PC-9 (cell line): ENCODE results near the gene FERD3L. TPM values are rescaled to one million over a fixed set of nuclear protein-coding genes. Genes with fewer than 3 reads are reported as not detected.

Source experiments
- BruUV-seq: library from RNA; stranded (reverse); fragments of 400-500 nt; replicated peaks from 2 replicates; lab custom pipeline; 2021; lab: Mats Ljungman, UMichigan
- CTCF ChIA-PET: fragments of 300-600 bp; sonication (Branson Sonifier 250); formaldehyde crosslinking; loops from one replicate; lab custom pipeline; 2022; ENCODE audit warnings: antibody characterized with exemption; lab: Charles Lee
- POLR2A ChIA-PET: fragments of 300-600 bp; sonication (Branson Sonifier 250); formaldehyde crosslinking; loops from one replicate; lab custom pipeline; 2022; ENCODE audit warnings: antibody characterized with exemption; ENCODE audit not compliant: unreplicated experiment; lab: Charles Lee
- DNase-seq, 2 experiments: peaks; one replicate each; pipeline versions ENCODE4 v3.0.0 to v3.0.0-alpha.2; 2015 to 2022; ENCODE audit warnings: mixed read lengths in 1 of 2
- H2AFZ ChIP-seq: fragments of 200-600 bp; sonication (generic); 2 replicates; pipeline ENCODE4 v1.8.1; 2017; ENCODE audit warnings: antibody characterized with exemption
- H3F3A ChIP-seq: fragments of 200-600 bp; sonication (generic); 2 replicates; pipeline ENCODE4 v1.8.1; 2017; ENCODE audit warnings: antibody characterized with exemption, mild to moderate bottlenecking, low read depth; ENCODE audit not compliant: insufficient read depth
- H3K27ac ChIP-seq: fragments of 200-600 bp; sonication (generic); 2 replicates; pipeline ENCODE4 v1.6.1; 2016; ENCODE audit warnings: mixed run types
- H3K27me3 ChIP-seq: fragments of 200-600 bp; sonication (generic); 2 replicates; pipeline ENCODE4 v1.6.1; 2016; ENCODE audit warnings: low read depth, mixed run types; ENCODE audit not compliant: insufficient read depth
- H3K36me3 ChIP-seq: fragments of 200-600 bp; sonication (generic); 2 replicates; pipeline ENCODE4 v1.6.1; 2016; ENCODE audit warnings: low read depth, mixed run types
- H3K4me1 ChIP-seq: fragments of 200-600 bp; sonication (generic); replicated peaks from 2 replicates; pipeline ENCODE4 v1.6.1; 2016; ENCODE audit warnings: mixed run types; ENCODE audit not compliant: insufficient read depth
- H3K4me2 ChIP-seq: fragments of 200-600 bp; sonication (generic); 2 replicates; pipeline ENCODE4 v1.6.1; 2017; ENCODE audit warnings: mixed run types
- H3K4me3 ChIP-seq: fragments of 200-600 bp; sonication (generic); 2 replicates; pipeline ENCODE4 v1.6.1; 2016; ENCODE audit warnings: mixed run types
- H3K79me2 ChIP-seq: fragments of 200-600 bp; sonication (generic); 2 replicates; pipeline ENCODE4 v1.6.1; 2017; ENCODE audit warnings: low read depth, mixed run types
- H3K9me2 ChIP-seq: fragments of 200-600 bp; sonication (generic); 2 replicates; pipeline ENCODE4 v1.8.1; 2017; ENCODE audit warnings: mild to moderate bottlenecking; ENCODE audit not compliant: insufficient read depth
- H3K9me3 ChIP-seq: fragments of 200-600 bp; sonication (generic); 2 replicates; pipeline ENCODE4 v1.8.1; 2016; ENCODE audit warnings: low read depth; ENCODE audit not compliant: insufficient read depth
- H4K20me1 ChIP-seq: fragments of 200-600 bp; sonication (generic); 2 replicates; pipeline ENCODE4 v1.8.1; 2017; ENCODE audit not compliant: insufficient read depth
- CTCF ChIP-seq: fragments of 200-600 bp; sonication (generic); conservative IDR thresholded peaks from 2 replicates; pipeline ENCODE4 v1.6.1; 2017; ENCODE audit warnings: mixed run types, antibody characterized with exemption, mild to moderate bottlenecking, moderate library complexity
- EZH2 ChIP-seq: fragments of 200-600 bp; sonication (generic); IDR thresholded peaks from 2 replicates; pipeline ENCODE4 v1.8.0; 2017; ENCODE audit warnings: antibody characterized with exemption, low read depth
- intact Hi-C: fragments of 100-400 bp; cut with micrococcal nuclease; formaldehyde crosslinking; loops from one replicate; pipeline ENCODE4 v1.10.0; 2022; ENCODE audit not compliant: unreplicated experiment
- total RNA-seq: library from RNA; stranded (reverse); gene quantifications from 2 replicates; pipeline ENCODE4 v1.2.3, GENCODE V29; 2021

FERD3L gene
- total RNA-seq, 1 experiment from 2014 or later: not detected

- POLR2A ChIA-PET: no interaction called here
- no peaks in the 10 kb centered on the region; the same call in 1 of the 2 replicates for H3K9me3 ChIP-seq
- H3K27me3 ChIP-seq: no peaks in the 10 kb centered on the region
- no peak for DNase-seq
- intact Hi-C loops: no loop called here
- no peak overlapping the region for H2AFZ ChIP-seq
- CTCF ChIA-PET: no interaction called here
- no peaks in the 10 kb centered on the region for H3K4me1 ChIP-seq
- H3F3A ChIP-seq: no peaks in the 10 kb centered on the region
- H3K36me3 ChIP-seq: no peaks in the 10 kb centered on the region
- no peak overlapping the region for H3K4me2 ChIP-seq
- H4K20me1 ChIP-seq: no peaks in the 10 kb centered on the region
- no peak overlapping the region for H3K4me3 ChIP-seq
- H3K9me2 ChIP-seq: no peaks in the 10 kb centered on the region; the same call in 1 of the 2 replicates
- BruUV-seq: no TSS peak
- TF ChIP-seq EZH2 (no peak), CTCF (no peak)
- H3K79me2 ChIP-seq: no peaks in the 10 kb centered on the region
- no peak overlapping the region for H3K27ac ChIP-seq
Observed at GRCh38 chr7:19178595-19178994, 33.4 kb upstream of the FERD3L start.

- no peaks in the 10 kb centered on the region for H3K4me1 ChIP-seq
- H4K20me1 ChIP-seq: no peaks in the 10 kb centered on the region
- no peak overlapping the region for H3K4me2 ChIP-seq
- H3F3A ChIP-seq: no peaks in the 10 kb centered on the region
- intact Hi-C loops: no loop called here
- H3K36me3 ChIP-seq: no peaks in the 10 kb centered on the region
- TF ChIP-seq CTCF (no peak), EZH2 (no peak)
- no TSS peak for BruUV-seq
- H3K4me3 ChIP-seq: no peak overlapping the region
- no peak for DNase-seq
- no peaks in the 10 kb centered on the region for H3K9me3 ChIP-seq
- H3K79me2 ChIP-seq: no peaks in the 10 kb centered on the region
- H3K27me3 ChIP-seq: no peaks in the 10 kb centered on the region
- H3K27ac ChIP-seq: no peak overlapping the region
- H3K9me2 ChIP-seq: no peaks in the 10 kb centered on the region; the same call in 1 of the 2 replicates
- no peak overlapping the region for H2AFZ ChIP-seq
- POLR2A ChIA-PET: no interaction called here
- CTCF ChIA-PET: no interaction called here
Observed at GRCh38 chr7:19177269-19177668, 32.0 kb upstream of the FERD3L start.

GRCh38 chr7:19175241-19175640 lies 30.0 kb upstream of the FERD3L start:
- Histone ChIP-seq H3K9me2 (no peaks in the 10 kb centered on the region; the same call in 1 of the 2 replicates), H2AFZ (no peak overlapping the region), H3K79me2 (no peaks in the 10 kb centered on the region), H3K4me3 (no peak overlapping the region), H3K4me2 (no peak overlapping the region), H3K27ac (no peak overlapping the region), H3K4me1 (no peaks in the 10 kb centered on the region), H3K27me3 (no peaks in the 10 kb centered on the region), H3K36me3 (no peaks in the 10 kb centered on the region), H3K9me3 (no peaks in the 10 kb centered on the region), H4K20me1 (no peaks in the 10 kb centered on the region), H3F3A (no peaks in the 10 kb centered on the region)
- ChIA-PET POLR2A (no interaction called here), CTCF (no interaction called here)
- DNase-seq: no peak
- BruUV-seq: no TSS peak
- no peak for TF ChIP-seq EZH2
- TF ChIP-seq CTCF: no peak
- intact Hi-C loops: no loop called here
